ENCODE measurements around the gene B4GALNT3.

GRCh38 chr12:544142-544541 lies 84.4 kb downstream of the B4GALNT3 start:
- TF ChIP-seq POLR2A (IDR thresholded peaks at IDR 0.05; ENCODE audit: low read depth, low read length) (no peak), TAF1 (IDR thresholded peaks at IDR 0.05; ENCODE audit: borderline replicate concordance, low read depth, low read length) (no peak)

All from GM12892 (cell line).